ENCODE measurements around the gene TAMALIN.
"Not testable (repeated sequence)": the region's sequence is repeated elsewhere in the genome, so short reads cannot be mapped to it uniquely, and the experiment has no call there.

Gene TAMALIN

GRCh38 chr12:51976376-51977160 lies 30.2 kb upstream of the TAMALIN start:
- H3K4me3 ChIP-seq = no peak overlapping the region

GRCh38 chr12:51977320-51977753 lies 29.4 kb upstream of the TAMALIN start:
- H3K36me3 ChIP-seq (ENCODE audit: insufficient read depth, low read length) = peaks cover 45% of the 10 kb centered on the region
- TF ChIP-seq POLR2AphosphoS5 (IDR thresholded peaks at IDR 0.05; ENCODE audit: borderline replicate concordance, low read depth, low read length) = no peak
- TF ChIP-seq FOXP2 (optimal IDR thresholded peaks at IDR 0.05; ENCODE audit: control extremely low read depth, extremely low read length, insufficient read depth) = no peak
- no peak overlapping the region for H3K27ac ChIP-seq
- H3K9ac ChIP-seq (ENCODE audit: insufficient read length) = no peak overlapping the region
- H3K4me3 ChIP-seq = no peak overlapping the region
- DNase-seq (ENCODE audit: low read depth, low spot score) = no peak
- H3K9me3 ChIP-seq (ENCODE audit: low read depth, low read length) = no peaks in the 10 kb centered on the region

More at GRCh38 chr12:51976376-51977160, 30.2 kb upstream of the TAMALIN start:
- no peak for DNase-seq (ENCODE audit: low read depth, low spot score)
- H3K27ac ChIP-seq = no peak overlapping the region
- H3K9me3 ChIP-seq (ENCODE audit: low read depth, low read length) = no peaks in the 10 kb centered on the region
- H3K36me3 ChIP-seq (ENCODE audit: insufficient read depth, low read length) = peaks cover 40% of the 10 kb centered on the region
- TF ChIP-seq EZH2 (IDR thresholded peaks at IDR 0.05) (no peak), POLR2AphosphoS5 (IDR thresholded peaks at IDR 0.05; ENCODE audit: borderline replicate concordance, low read depth, low read length) (no peak), FOXP2 (optimal IDR thresholded peaks at IDR 0.05; ENCODE audit: control extremely low read depth, extremely low read length, insufficient read depth) (no peak)
- no peak overlapping the region for H3K9ac ChIP-seq (ENCODE audit: insufficient read length)

- peaks cover 64% of the 10 kb centered on the region for H3K36me3 ChIP-seq (ENCODE audit: insufficient read depth, low read length)
- H3K9me3 ChIP-seq (ENCODE audit: low read depth, low read length); H3K9ac ChIP-seq (ENCODE audit: insufficient read length); H3K4me3 ChIP-seq; DNase-seq (ENCODE audit: low read depth, low spot score); H3K27ac ChIP-seq: not testable (repeated sequence)
These were observed 27.4 kb upstream of the TAMALIN start for GRCh38 chr12:51979306-51979705.

- TF ChIP-seq EZH2 (IDR thresholded peaks at IDR 0.05) (no peak), FOXP2 (optimal IDR thresholded peaks at IDR 0.05; ENCODE audit: control extremely low read depth, extremely low read length, insufficient read depth) (no peak), POLR2AphosphoS5 (IDR thresholded peaks at IDR 0.05; ENCODE audit: borderline replicate concordance, low read depth, low read length) (no peak)
- Histone ChIP-seq H3K27ac (no peak overlapping the region), H3K9ac (ENCODE audit: insufficient read length) (no peak overlapping the region), H3K9me3 (ENCODE audit: low read depth, low read length) (no peaks in the 10 kb centered on the region), H3K36me3 (ENCODE audit: insufficient read depth, low read length) (peaks cover 71% of the 10 kb centered on the region), H3K4me3 (no peak overlapping the region)
- DNase-seq (ENCODE audit: low read depth, low spot score) = peak; percentile 35
These were observed 26.5 kb upstream of the TAMALIN start for GRCh38 chr12:51980051-51980808.

GRCh38 chr12:51980809-51981127 lies 26.0 kb upstream of the TAMALIN start:
- H3K4me3 ChIP-seq = no peak overlapping the region
- no peak for DNase-seq (ENCODE audit: low read depth, low spot score)
- H3K9ac ChIP-seq (ENCODE audit: insufficient read length) = no peak overlapping the region
- H3K9me3 ChIP-seq (ENCODE audit: low read depth, low read length) = no peaks in the 10 kb centered on the region
- peaks cover 71% of the 10 kb centered on the region for H3K36me3 ChIP-seq (ENCODE audit: insufficient read depth, low read length)
- TF ChIP-seq POLR2AphosphoS5 (IDR thresholded peaks at IDR 0.05; ENCODE audit: borderline replicate concordance, low read depth, low read length) (no peak), FOXP2 (optimal IDR thresholded peaks at IDR 0.05; ENCODE audit: control extremely low read depth, extremely low read length, insufficient read depth) (no peak), EZH2 (IDR thresholded peaks at IDR 0.05) (no peak)
- no peak overlapping the region for H3K27ac ChIP-seq

GRCh38 chr12:51984657-51985056 lies 22.1 kb upstream of the TAMALIN start:
- Histone ChIP-seq H3K4me3 (no peak overlapping the region), H3K9me3 (ENCODE audit: low read depth, low read length) (no peaks in the 10 kb centered on the region), H3K27ac (no peak overlapping the region), H3K36me3 (ENCODE audit: insufficient read depth, low read length) (peaks cover 67% of the 10 kb centered on the region), H3K9ac (ENCODE audit: insufficient read length) (no peak overlapping the region)
- TF ChIP-seq POLR2AphosphoS5 (IDR thresholded peaks at IDR 0.05; ENCODE audit: borderline replicate concordance, low read depth, low read length) (no peak), FOXP2 (optimal IDR thresholded peaks at IDR 0.05; ENCODE audit: control extremely low read depth, extremely low read length, insufficient read depth) (no peak), EZH2 (IDR thresholded peaks at IDR 0.05) (no peak)
- no peak for DNase-seq (ENCODE audit: low read depth, low spot score)

- Histone ChIP-seq H3K36me3 (ENCODE audit: insufficient read depth, low read length) (peaks cover 67% of the 10 kb centered on the region), H3K9ac (ENCODE audit: insufficient read length) (no peak overlapping the region), H3K4me3 (no peak overlapping the region), H3K9me3 (ENCODE audit: low read depth, low read length) (no peaks in the 10 kb centered on the region), H3K27ac (no peak overlapping the region)
- TF ChIP-seq FOXP2 (optimal IDR thresholded peaks at IDR 0.05; ENCODE audit: control extremely low read depth, extremely low read length, insufficient read depth) = no peak
- TF ChIP-seq EZH2 (IDR thresholded peaks at IDR 0.05) = no peak
- no peak for TF ChIP-seq POLR2AphosphoS5 (IDR thresholded peaks at IDR 0.05; ENCODE audit: borderline replicate concordance, low read depth, low read length)
- DNase-seq (ENCODE audit: low read depth, low spot score) = no peak
These were observed 21.5 kb upstream of the TAMALIN start for GRCh38 chr12:51985154-51985835.

- Histone ChIP-seq H3K36me3 (ENCODE audit: insufficient read depth, low read length) (peaks cover 58% of the 10 kb centered on the region), H3K4me3 (no peak overlapping the region), H3K27ac (no peak overlapping the region), H3K9ac (ENCODE audit: insufficient read length) (no peak overlapping the region), H3K9me3 (ENCODE audit: low read depth, low read length) (no peaks in the 10 kb centered on the region)
- no peak for DNase-seq (ENCODE audit: low read depth, low spot score)
- TF ChIP-seq EZH2 (IDR thresholded peaks at IDR 0.05) (no peak), POLR2AphosphoS5 (IDR thresholded peaks at IDR 0.05; ENCODE audit: borderline replicate concordance, low read depth, low read length) (no peak), FOXP2 (optimal IDR thresholded peaks at IDR 0.05; ENCODE audit: control extremely low read depth, extremely low read length, insufficient read depth) (no peak)
These were observed 19.9 kb upstream of the TAMALIN start for GRCh38 chr12:51986834-51987233.
